Transverse colon (tissue), 4 donors: Measurements from ENCODE around the gene SCAMP1.

Experiments
- CTCF ChIP-seq, 5 experiments: fragments of 200-600 bp in 3 of 5; fragments of 450-650 bp in 2 of 5; sonication (generic) in 3 of 5; IDR thresholded peaks; 1 replicate in 2 of 5; 2 replicates in 3 of 5; pipeline ENCODE4 v1.5.1; 2016 to 2017; ENCODE audit warnings: antibody characterized with exemption in 5 of 5, inconsistent platforms in 3 of 5, mild to moderate bottlenecking in 2 of 5, moderate library complexity in 1 of 5
- EP300 ChIP-seq: sonication (generic); formaldehyde crosslinking; IDR thresholded peaks from one replicate; pipeline ENCODE4 v1.6.1; 2017; ENCODE audit warnings: antibody characterized with exemption, low read depth
- POLR2A ChIP-seq: fragments of 450-650 bp; IDR thresholded peaks from one replicate; pipeline ENCODE4 v1.6.1; 2016; ENCODE audit warnings: antibody characterized with exemption, mild to moderate bottlenecking, moderate library complexity
- POLR2AphosphoS5 ChIP-seq, 3 donors: sonication (generic); formaldehyde crosslinking; IDR thresholded peaks; one replicate each; pipeline ENCODE4 v1.6.1; 2016; ENCODE audit warnings: antibody characterized with exemption in 3 of 3

- no peak for TF ChIP-seq CTCF (IDR thresholded peaks at IDR 0.05)
- TF ChIP-seq POLR2A = no peak
- no peak for TF ChIP-seq EP300
- no peak for TF ChIP-seq POLR2AphosphoS5 (IDR thresholded peaks at IDR 0.05)
Measured at GRCh38 chr5:78492224-78492623, 131.8 kb downstream of the SCAMP1 start.
